Measurements from ENCODE around the gene NPIPB2.

GRCh38 chr16:11972128-11972527 lies 30.3 kb upstream of the NPIPB2 start:
- TF ChIP-seq CTCF (IDR thresholded peaks at IDR 0.05; ENCODE audit: insufficient read depth, low read length): no peak
- TF ChIP-seq POLR2AphosphoS5 (IDR thresholded peaks at IDR 0.05; ENCODE audit: low read depth): no peak
- no peak for TF ChIP-seq GABPA (IDR thresholded peaks at IDR 0.05; ENCODE audit: low read depth)

Data from HL-60 (cell line).